Measurements from ENCODE around the gene VCX3A.
A peak's percentile ranks its signal among the peaks of the same experiment; 100 is the strongest.
"Not testable (repeated sequence)": the region's sequence is repeated elsewhere in the genome, so short reads cannot be mapped to it uniquely, and the experiment has no call there.

Gene VCX3A

GRCh38 chrX:6535018-6535417, at the start of gene VCX3A:
Gene VCX3A, minus strand, starts transcription at chrX:6535118. Its CDS starts 621 bp downstream, at chrX:6534497.
- DNase-seq, result not testable (repeated sequence)

DNA sequence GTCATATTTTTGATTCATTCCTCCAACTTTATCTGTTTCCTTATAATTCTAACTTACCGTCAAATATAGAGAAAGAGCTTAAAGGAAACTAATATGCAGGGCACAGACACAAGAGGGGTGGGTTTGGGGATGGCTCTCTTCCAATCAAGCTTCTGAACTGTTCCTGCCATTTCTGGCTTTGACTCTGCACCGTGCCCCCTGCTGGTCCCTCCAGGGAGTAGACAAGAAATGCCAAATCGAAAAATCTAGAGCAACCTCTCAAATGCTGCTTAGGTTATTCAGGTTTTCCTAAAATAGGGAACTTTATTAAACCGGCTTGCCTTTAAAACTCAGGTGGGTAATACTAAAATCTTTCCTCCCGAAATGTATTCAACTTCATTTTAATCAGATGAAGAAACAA, 39.8 kb upstream of the VCX3A start:
- no peak for DNase-seq

GRCh38 chrX:6568031-6568430, 33.1 kb upstream of the VCX3A start:
- no peak for DNase-seq

DNA sequence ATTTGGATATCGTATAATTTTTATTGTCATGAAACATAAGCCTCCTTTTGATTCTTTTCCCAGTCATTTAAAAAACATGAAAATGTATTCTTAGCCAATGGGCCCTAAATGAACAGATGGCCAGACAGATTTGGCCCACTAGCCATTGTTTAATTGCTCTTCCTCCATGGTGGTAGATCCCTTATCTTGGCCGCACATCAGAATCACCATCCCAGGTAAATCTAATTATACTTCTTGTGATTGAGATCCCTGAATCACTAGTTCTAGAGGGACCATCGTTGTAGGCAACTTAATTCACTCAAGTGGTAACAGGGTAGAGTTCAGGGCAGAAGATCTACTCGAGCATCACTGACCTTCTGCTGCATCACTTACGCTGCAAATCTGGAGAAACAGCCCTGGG, 24.1 kb upstream of the VCX3A start:
- no peak for DNase-seq

- DNase-seq, result no peak
Observed at GRCh38 chrX:6557690-6558089, 22.8 kb upstream of the VCX3A start.

GRCh38 chrX:6550999-6551398, 16.1 kb upstream of the VCX3A start:
- DNase-seq, result no peak

GRCh38 chrX:6545712-6546111, 10.8 kb upstream of the VCX3A start:
- DNase-seq, result no peak

GRCh38 chrX:6526564-6527136, 8.3 kb downstream of the VCX3A start:
- DNase-seq, result no peak

GRCh38 chrX:6517376-6517775, 17.5 kb downstream of the VCX3A start:
- DNase-seq, result no peak

DNA sequence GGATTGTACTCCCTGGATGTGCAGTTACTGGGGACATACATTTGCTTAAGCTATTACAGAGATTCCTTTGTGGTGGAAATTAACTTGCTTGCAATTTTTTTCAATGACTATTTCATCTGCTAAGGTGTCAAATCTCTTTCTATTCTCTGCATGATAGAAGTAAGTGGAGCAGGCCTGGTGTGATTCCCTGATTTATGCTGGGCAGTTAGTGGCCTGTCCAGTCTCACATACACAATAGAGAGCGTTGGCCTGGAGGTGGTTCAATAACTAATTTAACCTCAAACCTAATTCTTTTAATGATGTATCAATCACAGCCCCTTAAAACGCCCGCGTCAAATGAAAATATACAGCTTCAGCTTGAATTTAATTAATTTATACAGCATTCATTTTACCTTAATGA, 28.5 kb downstream of the VCX3A start:
- DNase-seq, result no peak

- DNase-seq, result peak; percentile 29
Observed at GRCh38 chrX:6505960-6506359, 29.0 kb downstream of the VCX3A start.

DNA sequence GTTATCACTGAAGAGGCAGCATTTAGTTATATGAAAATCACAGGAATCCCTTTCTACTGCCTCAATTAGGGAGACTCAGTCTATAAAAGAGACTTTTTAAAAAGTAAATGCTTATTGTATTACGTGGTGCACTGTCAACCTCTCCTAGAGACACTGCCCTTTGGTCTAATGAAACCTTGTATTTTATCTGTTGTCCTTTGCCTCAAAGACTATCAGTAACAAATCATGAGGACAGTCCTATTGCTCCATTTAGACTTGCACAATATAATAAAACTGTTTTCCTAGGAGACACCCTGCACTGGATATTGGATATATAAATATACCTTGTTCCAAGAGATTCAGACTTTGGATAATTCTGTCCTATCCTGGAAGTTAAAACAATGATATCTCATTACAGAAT, 34.2 kb downstream of the VCX3A start:
- DNase-seq, result no peak

DNA sequence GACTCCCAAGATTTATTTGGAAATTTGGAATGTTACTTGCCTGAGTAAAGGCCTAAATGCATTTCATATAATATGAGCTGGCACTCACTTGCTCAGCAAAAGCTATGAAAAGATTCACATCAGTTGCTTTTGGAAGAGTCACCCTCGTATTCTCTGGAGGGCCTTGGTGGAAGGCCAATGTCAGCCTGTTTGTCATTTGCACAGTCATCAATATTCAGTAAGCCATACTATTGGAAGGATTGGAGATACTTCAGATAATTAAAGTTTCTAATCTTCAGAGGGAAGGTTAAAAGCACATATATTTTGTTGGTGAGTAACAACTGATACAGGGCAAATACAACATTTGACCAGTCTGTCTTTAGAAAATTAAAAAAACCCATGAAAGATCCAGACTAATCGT, 36.6 kb downstream of the VCX3A start:
- no peak for DNase-seq

Measured in NCI-H1417 treated with DMSO at 0.1 percent for 48 hours (cell line).